DOHH2 (cell line): ENCODE data around the gene COMT.

Source experiments
- EZH2phosphoT487 ChIP-seq: fragments of 200-600 bp; sonication (generic); IDR thresholded peaks from 2 replicates; pipeline ENCODE4 v1.6.1; 2017; ENCODE audit warnings: borderline replicate concordance, mild to moderate bottlenecking, antibody characterized with exemption, low read length, moderate library complexity, mixed read lengths
- TF ChIP-seq, protein P1 (sequence below): fragments of 200-600 bp; sonication (generic); IDR thresholded peaks from one replicate; pipeline ENCODE4 v1.5.1; 2014; ENCODE audit warnings: antibody characterized with exemption, mild to moderate bottlenecking, low read depth, low read length; ENCODE audit not compliant: poor library complexity, severe bottlenecking

DNA sequence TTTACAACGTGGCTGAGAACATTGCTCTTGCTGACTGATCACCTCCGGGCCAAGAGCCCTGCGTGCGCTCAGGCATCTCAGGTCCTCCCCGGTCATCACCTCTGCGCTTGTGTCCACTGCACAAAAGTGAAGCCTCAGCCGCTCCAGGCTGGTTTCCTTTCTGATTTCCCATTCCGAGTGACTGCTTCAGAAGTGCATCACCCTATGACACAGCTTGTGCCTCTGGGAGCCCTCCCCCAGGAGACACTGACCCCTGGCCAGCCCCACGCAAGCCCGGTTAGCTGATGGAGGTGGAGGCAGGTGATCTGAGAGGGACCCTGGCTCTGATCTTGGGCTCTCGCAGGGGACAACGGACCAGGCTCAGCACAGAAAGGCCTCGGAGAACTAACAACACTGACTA lies 48.6 kb upstream of the COMT start:
- TF ChIP-seq, protein P1, sequence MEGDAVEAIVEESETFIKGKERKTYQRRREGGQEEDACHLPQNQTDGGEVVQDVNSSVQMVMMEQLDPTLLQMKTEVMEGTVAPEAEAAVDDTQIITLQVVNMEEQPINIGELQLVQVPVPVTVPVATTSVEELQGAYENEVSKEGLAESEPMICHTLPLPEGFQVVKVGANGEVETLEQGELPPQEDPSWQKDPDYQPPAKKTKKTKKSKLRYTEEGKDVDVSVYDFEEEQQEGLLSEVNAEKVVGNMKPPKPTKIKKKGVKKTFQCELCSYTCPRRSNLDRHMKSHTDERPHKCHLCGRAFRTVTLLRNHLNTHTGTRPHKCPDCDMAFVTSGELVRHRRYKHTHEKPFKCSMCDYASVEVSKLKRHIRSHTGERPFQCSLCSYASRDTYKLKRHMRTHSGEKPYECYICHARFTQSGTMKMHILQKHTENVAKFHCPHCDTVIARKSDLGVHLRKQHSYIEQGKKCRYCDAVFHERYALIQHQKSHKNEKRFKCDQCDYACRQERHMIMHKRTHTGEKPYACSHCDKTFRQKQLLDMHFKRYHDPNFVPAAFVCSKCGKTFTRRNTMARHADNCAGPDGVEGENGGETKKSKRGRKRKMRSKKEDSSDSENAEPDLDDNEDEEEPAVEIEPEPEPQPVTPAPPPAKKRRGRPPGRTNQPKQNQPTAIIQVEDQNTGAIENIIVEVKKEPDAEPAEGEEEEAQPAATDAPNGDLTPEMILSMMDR: no peak
- TF ChIP-seq EZH2phosphoT487: no peak
